GM23338 (cell line): ENCODE measurements around the gene SHISAL2B. TPM values are rescaled to one million over a fixed set of nuclear protein-coding genes. Genes with fewer than 3 reads are reported as not detected.
A peak's percentile ranks its signal among the peaks of the same experiment; 100 is the strongest.

Source experiments
- ATAC-seq: fragments of 200-7000 bp; cut with Tn5 transposase; 3 replicates; pipeline ENCODE4 v1.9.1; 2020
- DNase-seq: peaks from one replicate; pipeline ENCODE4 v3.0.0-alpha.2; 2015; ENCODE audit warnings: low spot score
- H2AFZ ChIP-seq: fragments of 200-600 bp; sonication (generic); 2 replicates; pipeline ENCODE4 v1.8.0; 2016; ENCODE audit warnings: antibody characterized with exemption, mild to moderate bottlenecking, moderate library complexity
- H3F3A ChIP-seq: fragments of 200-600 bp; sonication (generic); replicated peaks from 2 replicates; pipeline ENCODE4 v1.8.0; 2017; ENCODE audit warnings: antibody characterized with exemption, mixed run types, low read depth
- H3K27ac ChIP-seq: fragments of 200-600 bp; sonication (generic); 2 replicates; pipeline ENCODE4 v1.6.1; 2016; ENCODE audit warnings: low read depth
- H3K27me3 ChIP-seq: fragments of 200-600 bp; sonication (generic); 2 replicates; pipeline ENCODE4 v1.8.0; 2016; ENCODE audit warnings: mild to moderate bottlenecking, mixed run types, moderate library complexity; ENCODE audit not compliant: insufficient read depth
- H3K36me3 ChIP-seq: fragments of 200-600 bp; sonication (generic); 2 replicates; pipeline ENCODE4 v1.8.0; 2016; ENCODE audit warnings: mild to moderate bottlenecking; ENCODE audit not compliant: insufficient read depth
- H3K4me1 ChIP-seq: fragments of 200-600 bp; sonication (generic); 2 replicates; pipeline ENCODE4 v1.8.0; 2016; ENCODE audit warnings: mild to moderate bottlenecking, moderate library complexity; ENCODE audit not compliant: insufficient read depth
- H3K4me2 ChIP-seq: fragments of 200-600 bp; sonication (generic); 2 replicates; pipeline ENCODE4 v1.7.1; 2017; ENCODE audit warnings: mixed run types
- H3K4me3 ChIP-seq: fragments of 200-600 bp; sonication (generic); 2 replicates; pipeline ENCODE4 v1.6.1; 2016; ENCODE audit warnings: mixed run types
- H3K79me2 ChIP-seq: fragments of 200-600 bp; sonication (generic); replicated peaks from 2 replicates; pipeline ENCODE4 v1.8.0; 2017; ENCODE audit warnings: mild to moderate bottlenecking; ENCODE audit not compliant: insufficient read depth
- H3K9me2 ChIP-seq: fragments of 200-600 bp; sonication (generic); 2 replicates; pipeline ENCODE4 v1.8.0; 2017; ENCODE audit not compliant: insufficient read depth
- H4K20me1 ChIP-seq: fragments of 200-600 bp; sonication (generic); replicated peaks from 2 replicates; pipeline ENCODE4 v1.8.0; 2017; ENCODE audit warnings: mild to moderate bottlenecking; ENCODE audit not compliant: insufficient read depth
- H3K27ac Mint-ChIP-seq: 2 replicates; pipeline ENCODE4 v1.8.0; 2020; ENCODE audit warnings: inconsistent platforms, mild to moderate bottlenecking, moderate library complexity, mixed read lengths
- H3K27me3 Mint-ChIP-seq: 3 replicates; pipeline ENCODE4 v1.8.0; 2022; ENCODE audit warnings: low read depth, mild to moderate bottlenecking, moderate library complexity, mixed read lengths, inconsistent platforms; ENCODE audit not compliant: insufficient read depth, poor library complexity
- H3K36me3 Mint-ChIP-seq: 3 replicates; pipeline ENCODE4 v1.8.0; 2021; ENCODE audit warnings: low read depth, mild to moderate bottlenecking, inconsistent platforms, moderate library complexity, mixed read lengths
- H3K4me1 Mint-ChIP-seq: 3 replicates; pipeline ENCODE4 v1.8.0; 2020; ENCODE audit warnings: mild to moderate bottlenecking, inconsistent platforms, mixed read lengths
- H3K4me3 Mint-ChIP-seq: 3 replicates; pipeline ENCODE4 v1.8.0; 2021; ENCODE audit warnings: moderate library complexity, mild to moderate bottlenecking, inconsistent platforms, mixed read lengths
- H3K9me3 Mint-ChIP-seq: 3 replicates; pipeline ENCODE4 v1.8.0; 2020; ENCODE audit warnings: moderate library complexity, mild to moderate bottlenecking, inconsistent platforms, mixed read lengths
- CREB1 ChIP-seq: fragments of 250-450 bp; sonication (Bioruptor Pico); IDR thresholded peaks from 2 replicates; pipeline ENCODE4 v1.5.0; 2020; ENCODE audit warnings: low read depth, mild to moderate bottlenecking, moderate library complexity
- EZH2 ChIP-seq: fragments of 200-600 bp; sonication (generic); IDR thresholded peaks from one replicate; pipeline ENCODE4 v1.8.0; 2017; ENCODE audit warnings: antibody characterized with exemption, mild to moderate bottlenecking, low read depth; ENCODE audit not compliant: unreplicated experiment
- EZH2phosphoT487 ChIP-seq: fragments of 200-600 bp; sonication (generic); IDR thresholded peaks from one replicate; pipeline ENCODE4 v1.8.1; 2018; ENCODE audit warnings: antibody characterized with exemption; ENCODE audit not compliant: unreplicated experiment
- NANOG ChIP-seq: IDR thresholded peaks from 2 replicates; pipeline ENCODE4 v1.6.1; 2016; ENCODE audit warnings: antibody characterized with exemption, borderline replicate concordance
- STAT1 ChIP-seq: IDR thresholded peaks from one replicate; pipeline ENCODE4 v1.6.1; 2016; ENCODE audit warnings: antibody characterized with exemption; ENCODE audit not compliant: unreplicated experiment
- ZNF114 ChIP-seq: fragments of 250-450 bp; sonication (Bioruptor Pico); IDR thresholded peaks from 2 replicates; pipeline ENCODE4 v1.5.0; 2020; ENCODE audit warnings: mild to moderate bottlenecking, moderate library complexity
- ZNF331 ChIP-seq: fragments of 250-450 bp; sonication (Bioruptor Pico); IDR thresholded peaks from 2 replicates; pipeline ENCODE4 v1.5.0; 2020; ENCODE audit warnings: low read depth, mild to moderate bottlenecking, moderate library complexity
- polyA plus RNA-seq: library from polyadenylated mRNA; unstranded; fragments of >200 nt; fragmentation: Nextera tagmentation; extraction: Ambion mirVana; gene quantifications from 2 replicates; pipeline ENCODE4 v1.2.1, GENCODE V29; 2016
- total RNA-seq: library from RNA; depleted of rRNA; stranded (reverse); fragments of >200 nt; shearing (Covaris generic); gene quantifications from 2 replicates; pipeline ENCODE4 v1.2.3, GENCODE V29; 2014
- TF ChIP-seq, protein P1 (sequence below), 2 experiments: fragments of 200-600 bp in 1 of 2; sonication (generic) in 1 of 2; conservative IDR thresholded peaks; 2 replicates each; pipeline versions ENCODE4 v1.5.1 to v1.6.1; 2016 to 2017; ENCODE audit warnings: antibody characterized with exemption in 2 of 2, low read depth in 2 of 2, mild to moderate bottlenecking in 2 of 2, moderate library complexity in 1 of 2
- TF ChIP-seq, protein P2 (sequence below): IDR thresholded peaks from one replicate; pipeline ENCODE4 v1.6.1; 2018; ENCODE audit warnings: antibody characterized with exemption; ENCODE audit not compliant: unreplicated experiment

SHISAL2B gene
- total and polyA plus RNA-seq, 2 experiments from 2014 or later = 12.3 to 21.1 TPM

DNA sequence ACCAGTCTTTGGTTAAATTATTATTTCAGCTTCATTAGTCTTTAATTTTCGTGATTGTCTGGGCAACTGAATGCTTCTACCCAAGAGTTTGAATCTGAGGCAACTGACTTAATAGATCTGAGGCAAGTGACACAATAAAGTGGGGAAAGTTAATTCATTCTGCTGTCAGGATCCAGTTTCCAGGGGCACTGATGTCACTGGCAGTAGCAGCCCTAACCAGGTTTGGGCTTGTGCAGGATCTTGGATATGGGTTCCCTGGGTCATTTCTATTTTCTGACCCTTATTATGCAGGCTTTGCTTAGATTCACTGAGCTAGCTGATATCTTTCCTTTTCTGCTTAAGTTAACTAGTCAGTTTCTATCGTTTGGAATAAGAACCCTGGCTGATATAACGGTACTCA lies 68.6 kb downstream of the SHISAL2B start (continued):
- TF ChIP-seq, protein P1, sequence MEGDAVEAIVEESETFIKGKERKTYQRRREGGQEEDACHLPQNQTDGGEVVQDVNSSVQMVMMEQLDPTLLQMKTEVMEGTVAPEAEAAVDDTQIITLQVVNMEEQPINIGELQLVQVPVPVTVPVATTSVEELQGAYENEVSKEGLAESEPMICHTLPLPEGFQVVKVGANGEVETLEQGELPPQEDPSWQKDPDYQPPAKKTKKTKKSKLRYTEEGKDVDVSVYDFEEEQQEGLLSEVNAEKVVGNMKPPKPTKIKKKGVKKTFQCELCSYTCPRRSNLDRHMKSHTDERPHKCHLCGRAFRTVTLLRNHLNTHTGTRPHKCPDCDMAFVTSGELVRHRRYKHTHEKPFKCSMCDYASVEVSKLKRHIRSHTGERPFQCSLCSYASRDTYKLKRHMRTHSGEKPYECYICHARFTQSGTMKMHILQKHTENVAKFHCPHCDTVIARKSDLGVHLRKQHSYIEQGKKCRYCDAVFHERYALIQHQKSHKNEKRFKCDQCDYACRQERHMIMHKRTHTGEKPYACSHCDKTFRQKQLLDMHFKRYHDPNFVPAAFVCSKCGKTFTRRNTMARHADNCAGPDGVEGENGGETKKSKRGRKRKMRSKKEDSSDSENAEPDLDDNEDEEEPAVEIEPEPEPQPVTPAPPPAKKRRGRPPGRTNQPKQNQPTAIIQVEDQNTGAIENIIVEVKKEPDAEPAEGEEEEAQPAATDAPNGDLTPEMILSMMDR (conservative IDR thresholded peaks at IDR 0.05; ENCODE audit: low read depth in 2 of 2) = no peak
- no peak for TF ChIP-seq STAT1

DNA sequence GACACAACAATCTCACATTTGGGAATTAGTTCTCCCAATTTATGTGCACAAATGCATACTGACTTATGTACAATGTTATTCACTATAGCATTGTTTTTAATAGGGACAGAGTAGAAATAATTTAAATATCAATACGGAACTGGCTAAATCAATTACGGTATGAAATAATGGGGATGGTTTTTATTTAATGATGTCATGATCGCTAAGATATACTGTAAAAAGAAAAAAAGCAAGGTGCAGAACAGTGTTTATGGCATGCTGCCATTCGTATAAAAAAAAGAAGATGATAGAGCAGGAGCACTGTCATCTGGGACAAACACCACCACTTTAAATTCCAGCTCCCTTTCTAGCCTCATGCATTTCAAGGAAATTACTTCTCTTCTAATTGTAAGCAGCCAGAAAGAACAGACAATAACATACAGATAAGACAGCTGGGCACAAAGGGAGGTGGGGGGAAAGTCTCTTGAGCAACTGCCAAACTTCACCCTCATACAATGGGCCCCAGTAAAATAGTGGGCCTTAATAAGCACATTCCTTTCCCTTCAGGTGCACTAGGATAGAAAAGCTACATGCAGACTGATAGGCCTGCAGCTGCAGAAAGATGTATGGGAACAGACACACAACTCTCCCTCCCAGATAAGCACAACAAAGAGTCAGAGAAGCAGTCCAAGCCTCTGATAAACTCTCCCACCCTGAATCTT lies 69.8 kb downstream of the SHISAL2B start:
- Mint-ChIP-seq H3K4me1 (peaks cover 22% of the 10 kb centered on the region), H3K36me3 (peaks cover 17% of the 10 kb centered on the region; the same call in 2 of the 3 replicates), H3K4me3 (0 out of 3 replicates have a peak overlapping the region, but pooled peaks have one; percentile 23), H3K27ac (peak overlapping the region; percentile 7; the same call in 1 of the 2 replicates), H3K27me3 (no peaks in the 10 kb centered on the region), H3K9me3 (no peaks in the 10 kb centered on the region)
- Histone ChIP-seq H3K4me1 (peaks cover 5% of the 10 kb centered on the region), H3K4me2 (no peak overlapping the region), H3K9me2 (no peaks in the 10 kb centered on the region), H3K79me2 (peaks cover 100% of the 10 kb centered on the region), H3K36me3 (no peaks in the 10 kb centered on the region; the same call in 1 of the 2 replicates), H3K4me3 (no peak overlapping the region), H4K20me1 (peaks cover 10% of the 10 kb centered on the region; the same call in 1 of the 2 replicates), H3F3A (no peaks in the 10 kb centered on the region), H3K27me3 (no peaks in the 10 kb centered on the region), H2AFZ (no peak overlapping the region), H3K27ac (peak overlapping the region; percentile 79; the same call in 1 of the 2 replicates)
- ATAC-seq = peak; percentile 32; the same call in 1 of the 3 replicates
- peak; percentile 28 for DNase-seq
- no peak for TF ChIP-seq EZH2phosphoT487
- TF ChIP-seq, protein P1 (conservative IDR thresholded peaks at IDR 0.05; ENCODE audit: low read depth in 2 of 2) = no peak
- TF ChIP-seq STAT1 = no peak
- no peak for TF ChIP-seq ZNF114 (CRISPR knock-in tag)
- TF ChIP-seq, protein P2, sequence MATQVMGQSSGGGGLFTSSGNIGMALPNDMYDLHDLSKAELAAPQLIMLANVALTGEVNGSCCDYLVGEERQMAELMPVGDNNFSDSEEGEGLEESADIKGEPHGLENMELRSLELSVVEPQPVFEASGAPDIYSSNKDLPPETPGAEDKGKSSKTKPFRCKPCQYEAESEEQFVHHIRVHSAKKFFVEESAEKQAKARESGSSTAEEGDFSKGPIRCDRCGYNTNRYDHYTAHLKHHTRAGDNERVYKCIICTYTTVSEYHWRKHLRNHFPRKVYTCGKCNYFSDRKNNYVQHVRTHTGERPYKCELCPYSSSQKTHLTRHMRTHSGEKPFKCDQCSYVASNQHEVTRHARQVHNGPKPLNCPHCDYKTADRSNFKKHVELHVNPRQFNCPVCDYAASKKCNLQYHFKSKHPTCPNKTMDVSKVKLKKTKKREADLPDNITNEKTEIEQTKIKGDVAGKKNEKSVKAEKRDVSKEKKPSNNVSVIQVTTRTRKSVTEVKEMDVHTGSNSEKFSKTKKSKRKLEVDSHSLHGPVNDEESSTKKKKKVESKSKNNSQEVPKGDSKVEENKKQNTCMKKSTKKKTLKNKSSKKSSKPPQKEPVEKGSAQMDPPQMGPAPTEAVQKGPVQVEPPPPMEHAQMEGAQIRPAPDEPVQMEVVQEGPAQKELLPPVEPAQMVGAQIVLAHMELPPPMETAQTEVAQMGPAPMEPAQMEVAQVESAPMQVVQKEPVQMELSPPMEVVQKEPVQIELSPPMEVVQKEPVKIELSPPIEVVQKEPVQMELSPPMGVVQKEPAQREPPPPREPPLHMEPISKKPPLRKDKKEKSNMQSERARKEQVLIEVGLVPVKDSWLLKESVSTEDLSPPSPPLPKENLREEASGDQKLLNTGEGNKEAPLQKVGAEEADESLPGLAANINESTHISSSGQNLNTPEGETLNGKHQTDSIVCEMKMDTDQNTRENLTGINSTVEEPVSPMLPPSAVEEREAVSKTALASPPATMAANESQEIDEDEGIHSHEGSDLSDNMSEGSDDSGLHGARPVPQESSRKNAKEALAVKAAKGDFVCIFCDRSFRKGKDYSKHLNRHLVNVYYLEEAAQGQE = no peak
- no peak for TF ChIP-seq ZNF331
- no peak for TF ChIP-seq CREB1 (CRISPR knock-in tag)
- TF ChIP-seq NANOG = no peak
- no peak for TF ChIP-seq EZH2
